ENCODE results near the gene FAM216A. TPM values are rescaled to one million over a fixed set of nuclear protein-coding genes. Genes with fewer than 3 reads are reported as not detected.
"Not testable (repeated sequence)": the region's sequence is repeated elsewhere in the genome, so short reads cannot be mapped to it uniquely, and the experiment has no call there.

Gene FAM216A
- total RNA-seq, 1 donor from 2014 or later, result 11.3 TPM

- Mint-ChIP-seq H3K27me3 (ENCODE audit: low read depth, unreplicated experiment) (no peaks in the 10 kb centered on the region), H3K4me3 (ENCODE audit: unreplicated experiment) (peak overlapping the region; percentile 40), H3K27ac (ENCODE audit: unreplicated experiment) (no peak overlapping the region), H3K4me1 (ENCODE audit: low read depth, unreplicated experiment) (no peaks in the 10 kb centered on the region), H3K36me3 (ENCODE audit: low read depth, unreplicated experiment) (no peaks in the 10 kb centered on the region), H3K9me3 (ENCODE audit: unreplicated experiment) (no peaks in the 10 kb centered on the region)
- Histone ChIP-seq H3K9me3 (ENCODE audit: insufficient read depth, low read depth, low read length) (no peaks in the 10 kb centered on the region), H3K4me2 (ENCODE audit: low read length) (no peak overlapping the region), H3K79me2 (ENCODE audit: insufficient read depth, low read length) (no peaks in the 10 kb centered on the region), H3K36me3 (ENCODE audit: insufficient read depth, low read length) (no peaks in the 10 kb centered on the region), H4K20me1 (ENCODE audit: insufficient read depth, low read length) (no peaks in the 10 kb centered on the region), H3K9ac (ENCODE audit: low read length) (no peak overlapping the region), H3K4me1 (ENCODE audit: insufficient read depth, low read length) (peaks cover 3% of the 10 kb centered on the region), H2AFZ (ENCODE audit: low read depth, low read length) (no peak overlapping the region), H3K4me3 (ENCODE audit: insufficient read depth, low read depth, low read length) (no peak overlapping the region), H3K27ac (ENCODE audit: low read depth, low read length) (no peak overlapping the region), H3K27me3 (ENCODE audit: insufficient read depth, low read length) (no peaks in the 10 kb centered on the region)
- no peak for DNase-seq (ENCODE audit: low read depth)
- TF ChIP-seq EZH2 (IDR thresholded peaks at IDR 0.05; ENCODE audit: insufficient read depth, low read length), result no peak
- TF ChIP-seq CTCF (IDR thresholded peaks at IDR 0.05; ENCODE audit: insufficient read depth, low read depth, low read length), result no peak
- no peak for FAIRE-seq
Observed at GRCh38 chr12:110421701-110422100, 46.9 kb upstream of the FAM216A start.

- Mint-ChIP-seq H3K4me1 (ENCODE audit: low read depth, unreplicated experiment) (no peaks in the 10 kb centered on the region), H3K4me3 (ENCODE audit: unreplicated experiment) (no peak overlapping the region), H3K27ac (ENCODE audit: unreplicated experiment) (no peak overlapping the region), H3K27me3 (ENCODE audit: low read depth, unreplicated experiment) (no peaks in the 10 kb centered on the region), H3K36me3 (ENCODE audit: low read depth, unreplicated experiment) (no peaks in the 10 kb centered on the region), H3K9me3 (ENCODE audit: unreplicated experiment) (no peaks in the 10 kb centered on the region)
- no peak overlapping the region for H3K27ac ChIP-seq (ENCODE audit: low read depth, low read length)
- H3K27me3 ChIP-seq (ENCODE audit: insufficient read depth, low read length), result no peaks in the 10 kb centered on the region
- no peaks in the 10 kb centered on the region for H3K9me3 ChIP-seq (ENCODE audit: insufficient read depth, low read depth, low read length)
- no peak overlapping the region for H2AFZ ChIP-seq (ENCODE audit: low read depth, low read length)
- H3K9ac ChIP-seq (ENCODE audit: low read length), result no peak overlapping the region
- no peaks in the 10 kb centered on the region for H3K79me2 ChIP-seq (ENCODE audit: insufficient read depth, low read length)
- no peak for TF ChIP-seq CTCF (IDR thresholded peaks at IDR 0.05; ENCODE audit: insufficient read depth, low read depth, low read length)
- no peak for TF ChIP-seq EZH2 (IDR thresholded peaks at IDR 0.05; ENCODE audit: insufficient read depth, low read length)
- H3K4me2 ChIP-seq (ENCODE audit: low read length), result no peak overlapping the region
- H3K36me3 ChIP-seq (ENCODE audit: insufficient read depth, low read length), result no peaks in the 10 kb centered on the region
- no peak overlapping the region for H3K4me3 ChIP-seq (ENCODE audit: insufficient read depth, low read depth, low read length)
- FAIRE-seq, result no peak
- no peaks in the 10 kb centered on the region for H4K20me1 ChIP-seq (ENCODE audit: insufficient read depth, low read length)
- no peak for DNase-seq (ENCODE audit: low read depth)
- H3K4me1 ChIP-seq (ENCODE audit: insufficient read depth, low read length), result peaks cover 3% of the 10 kb centered on the region
Observed at GRCh38 chr12:110424237-110424636, 44.4 kb upstream of the FAM216A start.

- H3K27ac Mint-ChIP-seq (ENCODE audit: unreplicated experiment), result no peak overlapping the region
- H3K36me3 ChIP-seq (ENCODE audit: insufficient read depth, low read length), result no peaks in the 10 kb centered on the region
- no peaks in the 10 kb centered on the region for H3K4me1 Mint-ChIP-seq (ENCODE audit: low read depth, unreplicated experiment)
- TF ChIP-seq CTCF (IDR thresholded peaks at IDR 0.05; ENCODE audit: insufficient read depth, low read depth, low read length), result no peak
- TF ChIP-seq EZH2 (IDR thresholded peaks at IDR 0.05; ENCODE audit: insufficient read depth, low read length), result no peak
- no peaks in the 10 kb centered on the region for H3K27me3 Mint-ChIP-seq (ENCODE audit: low read depth, unreplicated experiment)
- H3K79me2 ChIP-seq (ENCODE audit: insufficient read depth, low read length), result no peaks in the 10 kb centered on the region
- no peaks in the 10 kb centered on the region for H3K9me3 ChIP-seq (ENCODE audit: insufficient read depth, low read depth, low read length)
- H3K36me3 Mint-ChIP-seq (ENCODE audit: low read depth, unreplicated experiment), result no peaks in the 10 kb centered on the region
- no peak overlapping the region for H3K27ac ChIP-seq (ENCODE audit: low read depth, low read length)
- H3K4me3 ChIP-seq (ENCODE audit: insufficient read depth, low read depth, low read length), result no peak overlapping the region
- H4K20me1 ChIP-seq (ENCODE audit: insufficient read depth, low read length), result no peaks in the 10 kb centered on the region
- no peak overlapping the region for H3K9ac ChIP-seq (ENCODE audit: low read length)
- H2AFZ ChIP-seq (ENCODE audit: low read depth, low read length), result no peak overlapping the region
- H3K9me3 Mint-ChIP-seq (ENCODE audit: unreplicated experiment), result no peaks in the 10 kb centered on the region
- no peak overlapping the region for H3K4me2 ChIP-seq (ENCODE audit: low read length)
- FAIRE-seq (no peak), DNase-seq (ENCODE audit: low read depth) (no peak)
- no peaks in the 10 kb centered on the region for H3K27me3 ChIP-seq (ENCODE audit: insufficient read depth, low read length)
- no peak overlapping the region for H3K4me3 Mint-ChIP-seq (ENCODE audit: unreplicated experiment)
- peaks cover 3% of the 10 kb centered on the region for H3K4me1 ChIP-seq (ENCODE audit: insufficient read depth, low read length)
Observed at GRCh38 chr12:110426406-110426805, 42.2 kb upstream of the FAM216A start.

DNA sequence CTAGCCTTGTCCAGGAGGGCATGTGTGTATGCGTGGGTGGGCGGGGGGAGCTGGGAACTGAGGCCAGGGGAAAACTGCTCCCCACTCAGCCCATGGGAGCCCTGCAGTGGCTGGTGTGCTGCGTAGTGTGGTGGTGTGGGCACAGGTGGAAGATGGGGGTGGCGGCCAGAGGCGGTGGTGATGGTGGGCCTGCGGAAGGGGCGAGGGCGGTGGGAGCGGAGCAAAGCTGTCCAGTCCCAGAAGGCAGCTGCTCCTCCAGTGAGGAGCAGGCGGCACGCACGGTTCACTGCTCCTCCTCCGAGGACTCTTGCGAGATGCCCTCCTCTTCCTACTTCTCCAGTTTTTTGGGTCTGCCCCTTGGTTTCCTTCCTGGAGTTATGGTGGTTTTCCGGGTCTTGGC lies 39.0 kb upstream of the FAM216A start:
- not testable (repeated sequence) for H3K4me1 ChIP-seq (ENCODE audit: insufficient read depth, low read length); DNase-seq (ENCODE audit: low read depth); FAIRE-seq; H3K36me3 ChIP-seq (ENCODE audit: insufficient read depth, low read length); H3K4me3 ChIP-seq (ENCODE audit: insufficient read depth, low read depth, low read length); H3K9me3 Mint-ChIP-seq (ENCODE audit: unreplicated experiment); H2AFZ ChIP-seq (ENCODE audit: low read depth, low read length); H3K9me3 ChIP-seq (ENCODE audit: insufficient read depth, low read depth, low read length); H3K79me2 ChIP-seq (ENCODE audit: insufficient read depth, low read length); H3K4me2 ChIP-seq (ENCODE audit: low read length); H3K27me3 Mint-ChIP-seq (ENCODE audit: low read depth, unreplicated experiment); H3K27ac Mint-ChIP-seq (ENCODE audit: unreplicated experiment); H3K9ac ChIP-seq (ENCODE audit: low read length); H3K27ac ChIP-seq (ENCODE audit: low read depth, low read length); H4K20me1 ChIP-seq (ENCODE audit: insufficient read depth, low read length); H3K4me1 Mint-ChIP-seq (ENCODE audit: low read depth, unreplicated experiment); H3K27me3 ChIP-seq (ENCODE audit: insufficient read depth, low read length); H3K4me3 Mint-ChIP-seq (ENCODE audit: unreplicated experiment); H3K36me3 Mint-ChIP-seq (ENCODE audit: low read depth, unreplicated experiment)
